Measurements from ENCODE around the gene DLK1.

The DLK1 gene

GRCh38 chr14:100693877-100694578 is 32.7 kb upstream of the DLK1 start:
- no peak for DNase-seq (ENCODE audit: low spot score)

- DNase-seq (ENCODE audit: low spot score): no peak
Measured at GRCh38 chr14:100694579-100695422, 31.9 kb upstream of the DLK1 start.

- no peak for DNase-seq (ENCODE audit: low spot score)
Measured at GRCh38 chr14:100695423-100695738, 31.3 kb upstream of the DLK1 start.

GRCh38 chr14:100696008-100696407 is 30.7 kb upstream of the DLK1 start:
- no peak for DNase-seq (ENCODE audit: low spot score)

GRCh38 chr14:100696590-100696989 is 30.1 kb upstream of the DLK1 start:
- no peak for DNase-seq (ENCODE audit: low spot score)

- no peak for DNase-seq (ENCODE audit: low spot score)
Measured at GRCh38 chr14:100698066-100698465, 28.6 kb upstream of the DLK1 start.

- DNase-seq (ENCODE audit: low spot score): no peak
Measured at GRCh38 chr14:100698666-100699448, 27.8 kb upstream of the DLK1 start.

- DNase-seq (ENCODE audit: low spot score): no peak
Measured at GRCh38 chr14:100701314-100701713, 25.4 kb upstream of the DLK1 start.

GRCh38 chr14:100702590-100702989 is 24.1 kb upstream of the DLK1 start:
- no peak for DNase-seq (ENCODE audit: low spot score)

GRCh38 chr14:100703386-100704220 is 23.1 kb upstream of the DLK1 start:
- DNase-seq (ENCODE audit: low spot score): peak; percentile 52

GRCh38 chr14:100706200-100706599 is 20.5 kb upstream of the DLK1 start:
- no peak for DNase-seq (ENCODE audit: low spot score)

- no peak for DNase-seq (ENCODE audit: low spot score)
Measured at GRCh38 chr14:100706860-100707259, 19.8 kb upstream of the DLK1 start.

- peak; percentile 67 for DNase-seq (ENCODE audit: low spot score)
Measured at GRCh38 chr14:100708425-100709288, 18.0 kb upstream of the DLK1 start.

- no peak for DNase-seq (ENCODE audit: low spot score)
Measured at GRCh38 chr14:100709289-100710284, 17.1 kb upstream of the DLK1 start.

GRCh38 chr14:100710391-100710790 is 16.3 kb upstream of the DLK1 start:
- DNase-seq (ENCODE audit: low spot score): no peak

GRCh38 chr14:100710826-100711462 is 15.7 kb upstream of the DLK1 start:
- DNase-seq (ENCODE audit: low spot score): no peak

GRCh38 chr14:100711493-100711892 is 15.2 kb upstream of the DLK1 start:
- no peak for DNase-seq (ENCODE audit: low spot score)

GRCh38 chr14:100712490-100712889 is 14.2 kb upstream of the DLK1 start:
- DNase-seq (ENCODE audit: low spot score): no peak

GRCh38 chr14:100713705-100714104 is 13.0 kb upstream of the DLK1 start:
- DNase-seq (ENCODE audit: low spot score): no peak

Measured in HuH-7.5 (cell line).